HG03442 (cell line): Measurements from ENCODE around the gene TTC33.

Experiments
- ATAC-seq: cut with Tn5 transposase; IDR thresholded peaks from one replicate; pipeline ENCODE4 v1.9.1; 2021; ENCODE audit warnings: mild to moderate bottlenecking, moderate library complexity; ENCODE audit not compliant: unreplicated experiment

TTC33 gene

DNA sequence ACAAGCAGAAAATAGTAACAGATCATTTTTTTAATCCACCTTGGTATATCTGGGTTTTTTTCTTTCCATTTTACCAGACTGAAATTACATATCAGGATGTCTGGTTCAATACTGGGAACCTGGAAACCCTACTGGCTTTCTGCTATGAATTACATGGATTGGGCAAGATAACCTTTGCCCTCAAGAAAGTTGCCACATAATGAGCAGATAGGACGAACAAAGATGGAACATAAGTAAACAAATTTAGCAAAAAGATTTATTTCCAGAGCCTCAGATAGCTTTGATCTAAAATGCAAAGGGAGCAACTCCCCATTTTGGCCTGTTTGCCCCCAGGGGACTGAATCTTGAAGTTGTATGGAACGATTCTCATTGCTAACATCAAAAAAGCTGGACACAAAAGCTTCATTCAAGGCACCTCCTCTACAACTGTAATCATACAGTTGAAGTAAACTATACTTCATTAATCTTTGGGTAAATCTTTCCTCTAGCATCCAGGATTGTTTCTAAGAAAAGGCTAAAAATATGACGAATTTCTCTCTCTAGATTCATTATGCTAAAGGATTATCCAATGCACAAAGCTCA lies 207.7 kb downstream of the TTC33 start:
- ATAC-seq = no peak

DNA sequence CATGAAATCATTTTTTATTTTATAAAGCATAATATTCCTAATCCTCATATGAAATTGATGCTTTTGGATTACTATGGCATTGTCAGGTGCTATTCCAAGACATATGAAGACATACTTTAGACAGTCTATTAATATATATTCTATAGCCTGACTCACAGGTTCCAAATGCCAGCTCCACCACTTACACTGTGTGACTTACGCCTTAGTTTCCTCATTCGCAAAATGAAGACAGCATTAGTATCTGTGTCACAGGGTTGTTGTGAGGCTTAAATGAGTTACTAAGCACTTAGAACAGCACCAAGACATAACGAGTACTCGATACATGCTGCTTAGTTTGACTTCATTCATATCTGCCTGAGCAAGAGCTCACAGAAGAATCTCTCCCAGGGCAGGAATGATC lies 208.2 kb downstream of the TTC33 start:
- ATAC-seq = no peak

DNA sequence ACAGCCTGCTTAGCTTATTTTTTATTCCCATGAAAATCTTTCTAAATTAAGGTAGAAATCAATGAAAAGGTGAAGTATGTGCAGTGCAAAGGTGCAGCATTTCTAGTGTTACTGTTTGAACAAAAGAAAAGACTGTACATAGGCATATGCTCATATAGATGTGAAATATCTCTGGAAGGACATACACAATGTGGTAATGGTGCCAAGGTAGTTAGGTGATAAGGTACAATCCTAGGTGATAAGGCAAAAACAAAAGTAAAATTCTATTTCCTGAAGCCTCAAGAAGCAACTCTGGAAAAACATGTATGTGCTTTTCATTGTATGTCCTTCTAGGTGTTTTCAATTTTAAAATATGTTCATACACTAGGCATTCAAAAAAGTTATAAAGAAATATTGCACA lies 215.5 kb downstream of the TTC33 start:
- ATAC-seq = no peak

DNA sequence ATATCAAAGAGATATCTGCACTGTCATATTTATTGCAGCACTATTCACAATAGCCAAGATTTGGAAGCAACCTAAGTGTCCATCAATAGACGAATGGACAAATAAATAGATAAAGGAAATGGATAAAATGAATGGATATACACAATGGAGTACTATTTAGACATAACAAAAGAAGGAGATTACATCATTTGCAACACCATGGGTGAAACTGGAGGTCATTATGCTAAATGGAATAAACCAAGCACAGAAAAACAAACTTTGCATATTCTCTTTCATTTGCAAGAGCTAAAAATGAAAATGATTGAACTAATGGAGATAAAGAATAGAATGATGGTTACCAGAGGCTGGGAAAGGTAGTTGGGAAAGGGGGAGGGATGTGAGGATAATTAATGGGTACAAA lies 231.1 kb downstream of the TTC33 start:
- ATAC-seq = no peak

DNA sequence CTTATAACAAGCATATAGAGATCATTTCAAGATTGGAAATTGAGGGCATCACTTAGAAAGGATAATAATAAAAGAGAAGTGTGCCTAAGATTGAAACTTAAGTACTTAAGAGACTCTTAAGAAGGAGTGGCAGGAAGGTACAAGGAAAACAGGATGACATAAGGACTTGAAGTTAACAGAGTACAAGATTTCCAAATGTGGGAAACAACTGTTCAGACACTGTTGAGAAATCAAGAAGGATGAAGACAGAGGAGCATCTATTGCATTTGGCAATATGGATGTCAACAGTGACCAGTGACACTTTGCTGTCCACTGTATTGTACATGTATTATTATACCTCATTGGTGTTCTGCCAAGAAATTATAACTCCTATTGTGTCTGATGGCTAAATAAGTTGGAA lies 233.8 kb downstream of the TTC33 start:
- ATAC-seq = no peak

DNA sequence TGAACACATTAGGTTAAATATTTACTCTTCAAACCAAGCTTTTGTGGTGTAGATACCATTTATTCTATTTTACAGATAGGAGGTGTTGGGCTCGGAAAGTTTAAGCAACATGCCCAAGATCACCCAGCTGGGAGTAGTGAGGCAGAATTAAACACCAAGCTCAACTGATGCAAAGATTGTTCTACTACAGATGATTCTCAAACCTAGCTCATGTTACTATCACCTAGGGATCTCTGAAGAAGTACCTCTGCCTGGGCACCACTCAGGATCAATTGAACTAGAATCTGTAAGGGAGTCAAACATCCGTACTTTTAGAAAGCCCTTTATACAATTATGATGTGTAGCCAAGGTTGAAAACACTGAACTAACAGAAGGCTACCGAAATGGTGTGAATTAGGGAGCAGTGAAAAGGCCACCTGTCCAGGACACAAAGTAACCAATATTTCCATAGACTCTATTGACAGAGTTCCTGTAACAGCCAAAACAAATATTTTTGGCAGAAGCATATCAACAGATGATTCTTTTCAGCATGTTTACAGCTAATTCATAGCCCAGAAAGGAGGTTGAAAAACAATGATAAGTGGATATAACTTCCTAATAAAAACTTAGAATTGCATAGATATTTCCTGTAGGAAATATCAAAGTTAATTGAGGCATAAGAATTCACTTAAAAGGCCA lies 234.5 kb downstream of the TTC33 start:
- ATAC-seq = no peak

DNA sequence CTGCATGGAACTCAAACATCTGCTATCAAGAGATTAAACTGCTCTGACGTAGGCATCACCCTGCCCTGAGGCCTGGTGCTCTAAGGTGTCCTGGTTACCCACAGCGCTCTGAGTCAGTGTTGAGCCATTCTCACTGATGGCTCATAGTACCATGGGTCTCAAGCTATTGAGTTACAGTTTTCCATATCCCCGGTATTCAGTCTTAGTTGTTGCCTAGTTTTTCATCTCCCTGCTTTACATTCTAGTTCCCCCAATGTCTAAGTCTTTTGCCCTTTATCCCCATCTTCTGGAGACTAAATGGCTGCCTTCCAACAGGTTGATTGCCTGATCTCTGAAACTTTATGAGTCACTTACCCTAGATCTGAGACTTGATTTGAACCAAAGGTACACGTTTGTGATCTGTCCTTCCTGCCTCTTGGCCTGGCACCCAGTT lies 237.3 kb downstream of the TTC33 start:
- no peak for ATAC-seq

DNA sequence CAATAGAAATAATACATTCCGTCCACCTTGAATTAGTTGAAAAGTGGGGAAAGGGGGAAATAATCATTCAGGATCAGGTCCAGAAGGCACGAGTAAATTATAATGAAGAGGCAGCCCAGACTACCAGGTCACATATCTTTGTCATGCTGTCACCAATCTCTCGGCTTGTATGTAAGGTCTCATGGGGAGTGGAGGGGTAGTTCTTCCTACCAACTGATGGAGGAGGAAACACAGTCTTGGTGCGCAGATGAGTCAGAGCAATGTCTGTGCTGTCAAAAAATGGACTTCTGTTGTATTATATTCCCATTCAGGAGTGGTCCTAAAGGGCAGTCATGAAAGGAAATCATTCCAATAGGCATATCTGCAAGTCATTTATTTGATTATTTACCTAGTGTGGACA lies 240.3 kb downstream of the TTC33 start:
- ATAC-seq = no peak

DNA sequence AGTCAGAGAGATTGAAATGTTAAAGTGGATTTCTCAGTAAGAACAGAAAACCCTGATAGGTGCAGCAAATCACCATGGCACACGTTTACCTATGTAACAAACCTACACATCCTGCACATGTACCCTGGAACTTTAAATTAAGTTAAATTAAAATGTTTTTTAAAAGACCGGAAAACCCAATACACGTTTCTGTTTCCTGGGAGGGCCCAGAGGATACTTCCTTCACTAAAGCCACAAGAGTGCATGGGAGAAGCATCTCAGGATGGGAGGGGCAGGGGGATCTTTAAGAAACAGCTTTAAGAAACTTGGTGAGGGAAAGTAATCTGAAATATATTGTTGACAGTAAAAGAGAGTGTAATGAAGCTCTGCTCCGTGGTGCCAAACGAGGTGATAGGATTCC lies 240.8 kb downstream of the TTC33 start:
- ATAC-seq = no peak

DNA sequence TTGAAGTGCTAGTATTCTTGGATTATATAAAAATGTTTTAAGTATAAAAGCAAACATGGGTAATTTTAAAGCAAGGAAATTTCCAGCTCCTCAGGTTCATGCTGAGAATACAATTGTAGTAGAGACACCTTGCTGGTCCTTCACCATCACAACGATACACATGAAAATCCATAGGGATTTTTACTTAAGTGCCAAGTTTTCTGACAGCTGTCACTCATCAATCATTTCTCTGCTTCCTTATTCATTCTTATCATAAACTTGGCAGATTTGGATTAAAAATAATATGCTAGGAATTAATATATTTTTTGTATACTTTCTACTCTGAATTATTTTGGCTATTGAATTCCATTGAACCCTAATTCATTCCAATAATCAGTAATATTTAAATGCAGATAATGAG lies 244.0 kb downstream of the TTC33 start:
- ATAC-seq = no peak

DNA sequence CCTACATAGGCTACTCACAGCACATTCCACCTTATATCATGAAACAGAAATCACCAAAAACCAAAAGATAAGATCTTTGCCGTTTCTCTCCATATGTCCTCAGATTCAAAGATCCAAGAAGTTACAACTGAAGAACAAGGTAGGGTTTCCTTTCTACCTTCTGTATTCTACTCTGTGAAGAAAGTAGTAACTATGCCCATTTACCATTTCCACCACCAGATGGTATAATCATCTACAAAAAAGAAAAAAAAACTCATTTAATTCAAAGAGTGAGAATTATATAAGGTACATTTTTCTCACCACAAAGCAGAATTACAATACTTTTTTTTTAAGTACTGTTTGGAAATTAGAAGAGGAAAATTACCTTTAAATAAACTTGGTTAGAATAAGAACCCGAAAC lies 248.7 kb downstream of the TTC33 start:
- no peak for ATAC-seq

DNA sequence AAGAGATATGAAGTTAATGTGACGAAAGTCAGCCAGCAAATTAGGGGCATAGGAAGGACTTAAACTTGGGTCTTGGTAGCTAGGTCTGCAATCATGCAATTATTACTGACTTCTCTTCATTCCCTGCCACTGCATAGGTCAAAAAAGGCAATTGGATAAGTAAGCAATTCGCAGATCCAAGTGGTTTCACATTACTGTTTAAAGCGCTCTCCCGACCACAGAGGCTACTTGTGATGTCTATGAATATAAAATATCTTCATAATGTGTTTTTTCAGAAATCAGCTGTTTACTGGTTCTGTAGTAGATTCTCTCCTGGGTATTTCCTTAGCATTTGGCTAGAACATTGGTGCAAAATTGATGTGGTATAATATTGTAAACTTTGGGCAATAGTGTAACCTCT lies 250.7 kb downstream of the TTC33 start:
- ATAC-seq = no peak

DNA sequence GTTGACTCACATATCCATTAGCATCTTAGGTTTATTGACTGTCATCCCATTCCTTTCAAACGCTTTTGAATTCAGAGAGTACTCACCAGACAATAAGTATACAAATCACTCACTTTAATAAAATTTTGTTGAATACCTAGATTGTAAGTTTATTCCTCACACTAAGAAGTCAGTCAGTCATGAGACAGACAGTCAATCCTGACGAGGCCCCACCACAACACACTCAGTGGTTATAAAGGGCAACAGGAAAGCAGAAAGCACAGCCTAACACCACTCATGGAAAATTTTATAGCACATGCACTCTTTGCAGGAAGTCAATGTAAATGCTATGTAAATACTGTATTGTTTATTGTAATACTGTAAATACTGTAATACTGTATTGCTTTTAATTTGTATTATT lies 252.3 kb downstream of the TTC33 start:
- no peak for ATAC-seq

DNA sequence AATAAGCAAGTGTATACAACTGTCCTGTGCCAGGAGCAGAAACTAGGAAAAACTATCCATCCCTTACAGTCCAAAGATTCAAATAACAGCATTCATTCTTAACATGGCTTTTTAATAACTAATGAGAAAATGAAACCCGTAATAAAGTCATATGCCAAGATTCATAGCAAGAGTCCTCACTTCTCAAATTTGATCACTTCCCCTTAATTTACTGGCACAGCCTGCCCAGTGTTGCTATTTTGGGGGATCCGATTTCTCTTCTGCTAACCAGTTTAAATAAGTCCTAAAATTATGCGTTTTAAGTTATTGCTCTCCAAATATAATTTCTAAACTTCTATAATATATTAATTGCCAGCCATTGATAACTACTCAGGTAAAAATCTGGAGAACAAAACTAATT lies 253.0 kb downstream of the TTC33 start:
- ATAC-seq = peak; percentile 73

DNA sequence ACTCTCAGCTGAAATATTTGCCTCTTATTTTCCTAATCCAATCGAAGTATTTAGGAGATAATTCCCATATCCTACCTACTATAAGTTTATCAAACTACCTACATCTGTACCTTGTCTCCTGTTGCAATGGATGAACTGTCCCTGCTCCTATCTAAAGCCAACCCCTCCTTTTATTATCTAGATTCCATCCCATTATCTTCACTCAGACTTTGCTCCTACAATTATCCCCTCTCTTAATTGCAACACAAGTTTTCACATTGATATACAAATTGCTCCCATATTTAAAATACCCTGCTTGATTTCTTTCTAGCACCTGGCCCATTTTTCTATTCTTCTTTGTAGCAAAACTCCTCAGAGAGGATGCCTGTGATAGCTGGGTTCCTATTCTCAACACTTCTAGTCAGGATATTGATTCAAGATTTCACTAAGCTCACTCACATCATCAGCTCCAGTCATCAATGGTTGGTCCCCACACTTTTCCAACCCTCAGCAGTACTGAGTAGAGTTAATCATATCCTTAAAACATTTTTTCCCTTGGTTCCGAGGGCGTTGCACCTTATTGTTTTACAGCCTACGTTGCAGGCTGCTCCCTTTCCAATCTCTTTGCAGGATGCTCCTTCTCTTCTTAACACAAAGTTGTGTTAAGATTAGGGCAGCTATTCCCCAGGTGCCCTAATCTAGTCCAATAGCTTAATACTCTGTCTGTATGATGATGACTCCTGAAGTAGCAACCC lies 253.9 kb downstream of the TTC33 start:
- ATAC-seq = no peak

DNA sequence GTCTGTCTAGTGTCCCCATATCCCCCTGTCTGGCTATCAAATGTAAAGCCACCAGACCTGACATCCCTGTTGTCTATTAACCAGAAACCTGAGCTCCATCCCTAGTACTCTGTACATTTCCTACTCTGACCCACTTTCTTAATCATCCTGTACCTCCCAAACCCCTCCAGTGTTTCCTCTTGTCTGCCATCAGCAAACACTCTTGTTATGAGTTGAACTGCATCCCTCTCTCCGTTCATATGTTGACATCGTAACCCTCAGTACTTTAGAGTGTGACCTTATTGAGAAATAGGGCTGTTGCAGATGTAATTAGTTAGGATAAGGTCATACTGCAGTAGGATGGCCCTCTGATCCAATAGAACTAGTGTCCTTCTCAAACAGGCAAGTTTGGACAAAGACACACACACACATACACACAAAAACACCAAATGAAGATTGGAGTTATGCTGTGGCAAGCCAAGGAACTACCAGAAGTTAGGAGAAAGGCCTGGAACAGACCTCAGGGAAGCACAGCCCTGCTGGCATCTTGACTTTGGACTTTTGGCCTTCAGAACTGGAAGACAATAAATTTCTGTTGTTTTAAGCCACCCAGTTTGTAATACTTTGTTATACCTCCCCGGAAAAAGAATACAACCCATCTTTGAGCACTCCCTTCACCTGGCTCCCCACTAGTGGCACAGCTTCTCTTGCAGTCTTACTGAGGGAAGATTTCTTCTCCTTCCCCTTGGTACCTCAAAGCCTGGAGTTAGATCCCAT lies 256.1 kb downstream of the TTC33 start:
- no peak for ATAC-seq

DNA sequence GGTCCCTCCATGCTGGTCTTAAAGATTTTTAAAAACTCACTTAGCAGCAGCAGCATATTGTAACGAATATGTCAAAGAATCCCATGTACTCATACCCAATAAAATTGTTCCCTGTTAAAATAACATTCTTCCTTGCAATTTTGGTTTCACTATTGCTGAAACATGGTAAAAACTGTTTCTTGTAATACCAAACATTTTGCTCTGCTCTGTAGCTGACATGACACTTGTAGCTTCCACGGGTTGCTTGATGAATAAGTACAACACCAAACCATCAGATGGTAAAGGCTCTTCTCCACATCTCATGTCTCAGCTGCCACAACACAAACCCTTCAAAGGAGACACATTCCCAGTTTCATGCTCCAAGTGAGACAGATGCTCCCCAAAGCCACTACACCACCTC lies 256.8 kb downstream of the TTC33 start:
- ATAC-seq = no peak

DNA sequence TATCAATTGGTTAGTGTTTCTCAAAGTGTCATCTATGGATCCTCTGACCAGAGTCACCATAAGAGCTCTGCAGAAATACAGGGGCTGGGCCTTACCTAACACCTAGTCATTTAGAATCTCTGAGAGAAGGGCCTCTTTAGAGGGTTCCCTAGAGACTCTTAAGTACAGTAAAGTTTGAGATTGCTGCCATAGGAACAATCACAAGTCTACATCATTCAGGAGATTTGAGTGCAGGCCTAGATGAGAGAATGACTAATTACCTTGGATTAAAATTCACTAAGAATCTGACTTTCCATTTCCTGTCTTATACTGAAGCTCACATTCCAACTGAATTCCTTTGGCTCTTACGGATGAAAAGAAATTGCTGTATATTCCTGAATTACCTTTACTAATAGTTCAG lies 258.2 kb downstream of the TTC33 start:
- ATAC-seq = no peak

DNA sequence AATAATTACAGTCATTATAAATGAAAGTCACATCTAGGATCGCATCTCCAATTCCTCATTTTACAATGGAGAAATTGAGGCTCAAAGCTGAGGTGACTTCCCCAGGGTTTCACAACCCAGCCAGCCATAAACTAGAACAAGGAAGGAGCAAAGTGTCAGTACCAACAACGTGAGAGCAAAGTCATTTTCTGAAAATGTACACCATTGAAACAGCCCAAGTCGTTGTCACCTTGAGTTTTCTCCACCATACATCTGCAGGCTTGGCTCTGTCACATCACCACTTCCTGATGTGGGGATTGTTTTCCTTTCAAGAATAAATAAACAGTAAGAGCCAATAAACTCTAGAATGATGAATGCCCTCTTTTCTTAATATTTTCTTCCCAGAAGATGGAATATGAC lies 260.5 kb downstream of the TTC33 start:
- ATAC-seq = no peak

DNA sequence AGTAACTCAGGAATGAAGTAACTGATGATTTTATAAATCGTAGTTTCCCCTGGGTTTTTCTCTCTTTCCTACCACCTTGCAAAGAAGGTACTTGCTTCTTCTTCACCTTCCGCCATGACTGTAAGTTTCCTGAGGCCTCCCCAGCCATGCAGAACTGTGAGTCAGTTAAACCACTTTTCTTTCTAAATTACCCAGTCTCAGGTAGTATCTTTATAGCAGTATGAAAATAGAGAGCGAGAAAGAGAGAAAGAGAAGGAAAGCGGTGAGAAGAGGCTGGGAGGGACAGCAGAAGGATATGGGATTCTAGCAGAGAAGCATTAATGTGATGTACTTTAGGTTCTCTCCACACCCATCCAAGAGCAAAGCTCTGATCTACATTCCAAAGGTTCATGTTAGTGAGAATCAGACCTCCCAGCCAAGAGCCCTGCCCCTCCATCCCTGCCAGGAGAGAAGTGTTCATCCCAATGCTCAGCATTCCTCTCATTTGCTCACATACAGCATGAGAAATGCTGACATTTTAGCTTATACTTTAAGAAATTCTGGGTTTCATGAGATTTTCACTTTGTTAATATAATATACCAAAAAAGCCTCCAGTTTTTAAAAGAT lies 261.0 kb downstream of the TTC33 start:
- ATAC-seq = no peak

DNA sequence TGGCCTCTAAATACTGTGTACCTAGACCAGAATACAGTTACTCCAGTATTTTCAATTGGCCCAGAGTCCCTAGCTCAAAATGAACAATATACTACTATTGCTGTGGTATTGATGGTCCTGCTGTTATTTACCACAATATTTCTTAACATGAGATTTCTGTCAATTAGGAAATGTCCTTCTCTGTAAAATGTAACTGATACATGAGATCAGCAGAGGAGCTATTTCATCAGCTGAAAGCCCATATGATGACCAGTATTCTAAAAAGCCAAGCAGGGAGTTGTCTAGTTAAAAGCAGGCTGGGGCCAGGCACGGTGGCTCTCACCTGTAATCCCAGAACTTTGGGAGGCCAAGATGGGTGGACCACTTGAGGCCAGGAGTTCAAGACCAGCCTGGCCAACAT lies 263.7 kb downstream of the TTC33 start:
- ATAC-seq = no peak
